GM13977 (cell line): ENCODE data around the gene VPS41.

Source experiments
- DNase-seq: peaks from one replicate; pipeline ENCODE4 v3.0.0; 2012; ENCODE audit warnings: low spot score
- in situ Hi-C: fragments of 300-500 bp; cut with MboI; formaldehyde crosslinking; loops from one replicate; pipeline ENCODE4 v1.12.0; 2022; ENCODE audit warnings: low sequenced_read_pairs, low pct_unique_long_range_greater_than_20kb, mixed read lengths, inconsistent platforms; ENCODE audit not compliant: unreplicated experiment
- TF ChIP-seq, protein P1 (sequence below): IDR thresholded peaks from 2 replicates; pipeline ENCODE4 v1.5.1; 2012; ENCODE audit warnings: mild to moderate bottlenecking, control low read depth; ENCODE audit not compliant: insufficient read depth; ENCODE audit errors: extremely low read depth, missing control alignments

Gene VPS41

DNA sequence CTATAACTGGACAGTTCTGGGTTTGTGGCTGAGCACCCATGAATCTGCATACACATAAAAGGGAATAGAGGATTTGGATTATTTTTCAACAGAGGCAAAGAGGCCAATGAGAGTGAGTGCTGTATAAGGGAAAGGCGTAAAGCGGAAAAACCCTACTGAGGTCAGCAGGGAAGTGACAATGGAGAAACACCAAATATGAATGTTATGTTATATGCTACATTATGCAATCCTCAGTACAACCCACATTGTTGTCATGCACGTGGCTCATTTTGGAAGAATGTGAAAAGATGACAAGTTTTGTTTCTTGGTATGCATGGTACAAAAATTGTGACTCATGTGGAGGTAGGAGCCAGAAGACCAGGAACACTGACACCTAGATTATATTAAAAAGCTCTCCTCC lies 164.2 kb downstream of the VPS41 start:
- in situ Hi-C loops, result no loop called here
- TF ChIP-seq, protein P1, sequence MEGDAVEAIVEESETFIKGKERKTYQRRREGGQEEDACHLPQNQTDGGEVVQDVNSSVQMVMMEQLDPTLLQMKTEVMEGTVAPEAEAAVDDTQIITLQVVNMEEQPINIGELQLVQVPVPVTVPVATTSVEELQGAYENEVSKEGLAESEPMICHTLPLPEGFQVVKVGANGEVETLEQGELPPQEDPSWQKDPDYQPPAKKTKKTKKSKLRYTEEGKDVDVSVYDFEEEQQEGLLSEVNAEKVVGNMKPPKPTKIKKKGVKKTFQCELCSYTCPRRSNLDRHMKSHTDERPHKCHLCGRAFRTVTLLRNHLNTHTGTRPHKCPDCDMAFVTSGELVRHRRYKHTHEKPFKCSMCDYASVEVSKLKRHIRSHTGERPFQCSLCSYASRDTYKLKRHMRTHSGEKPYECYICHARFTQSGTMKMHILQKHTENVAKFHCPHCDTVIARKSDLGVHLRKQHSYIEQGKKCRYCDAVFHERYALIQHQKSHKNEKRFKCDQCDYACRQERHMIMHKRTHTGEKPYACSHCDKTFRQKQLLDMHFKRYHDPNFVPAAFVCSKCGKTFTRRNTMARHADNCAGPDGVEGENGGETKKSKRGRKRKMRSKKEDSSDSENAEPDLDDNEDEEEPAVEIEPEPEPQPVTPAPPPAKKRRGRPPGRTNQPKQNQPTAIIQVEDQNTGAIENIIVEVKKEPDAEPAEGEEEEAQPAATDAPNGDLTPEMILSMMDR, result no peak
- DNase-seq, result no peak

- in situ Hi-C loops, result no loop called here
- no peak for DNase-seq
- TF ChIP-seq, protein P1, result no peak
Observed at GRCh38 chr7:38743899-38744298, 165.1 kb downstream of the VPS41 start.

GRCh38 chr7:38740041-38740440 lies 168.9 kb downstream of the VPS41 start:
- in situ Hi-C loops, result no loop called here
- TF ChIP-seq, protein P1, result no peak
- DNase-seq, result no peak

DNA sequence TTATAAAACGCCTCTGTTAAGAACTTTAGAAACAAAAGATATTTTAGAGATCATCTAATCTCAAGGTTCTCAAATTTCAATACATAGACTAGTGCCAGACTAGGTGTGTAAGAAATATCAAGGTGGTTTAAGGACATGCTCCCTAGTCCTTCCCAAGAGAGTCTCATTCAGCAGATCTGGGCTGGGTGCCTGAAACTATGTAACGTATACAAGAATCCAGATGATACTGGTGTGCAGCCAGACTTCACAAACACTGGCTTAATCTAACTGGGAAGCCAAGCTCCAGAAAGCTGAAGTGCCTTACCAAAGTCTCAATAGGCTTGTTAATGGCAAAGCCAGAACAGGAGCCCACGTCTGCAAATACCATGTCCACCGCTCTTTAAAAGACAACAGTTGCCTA lies 172.9 kb downstream of the VPS41 start:
- no peak for DNase-seq
- in situ Hi-C loops, result no loop called here
- TF ChIP-seq, protein P1, result no peak

GRCh38 chr7:38731215-38731614 lies 177.8 kb downstream of the VPS41 start:
- in situ Hi-C loops, result no loop called here
- TF ChIP-seq, protein P1, result no peak
- no peak for DNase-seq

DNA sequence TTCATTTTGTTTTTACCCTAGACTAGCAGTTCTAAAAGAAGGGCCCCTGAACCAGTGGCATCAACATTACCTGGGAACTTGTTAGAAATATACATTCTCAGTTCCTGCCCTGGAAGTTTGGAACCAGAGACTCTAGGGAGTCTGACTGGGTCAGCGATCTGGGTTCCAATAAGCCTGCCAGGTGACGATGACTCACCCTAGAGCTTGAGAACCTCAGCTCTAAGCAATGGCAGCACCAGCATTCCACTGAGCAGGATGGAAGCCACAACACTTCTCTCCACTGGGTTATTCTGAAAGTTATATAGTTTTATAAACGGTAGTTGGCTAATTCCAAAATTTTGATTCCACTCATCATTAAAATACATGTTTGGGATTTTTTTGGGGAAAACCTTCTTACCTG lies 180.8 kb downstream of the VPS41 start:
- TF ChIP-seq, protein P1, result no peak
- DNase-seq, result no peak
- in situ Hi-C loops, result no loop called here
